Activated CD4-positive, alpha-beta T cell treated with anti-CD3 and anti-CD28 coated beads, Interleukin-10, Interleukin-2, amounts not matched to agents 100 ng/mL and 50 ng/mL, durations not matched to agents 16 hours and 8 hours (primary cell): ENCODE measurements around the gene DNM2.
"Not testable (repeated sequence)": the region's sequence is repeated elsewhere in the genome, so short reads cannot be mapped to it uniquely, and the experiment has no call there.

Experiments
- DNase-seq: peaks from one replicate; pipeline ENCODE4 v3.0.0-alpha.2; 2020

Gene DNM2

DNA sequence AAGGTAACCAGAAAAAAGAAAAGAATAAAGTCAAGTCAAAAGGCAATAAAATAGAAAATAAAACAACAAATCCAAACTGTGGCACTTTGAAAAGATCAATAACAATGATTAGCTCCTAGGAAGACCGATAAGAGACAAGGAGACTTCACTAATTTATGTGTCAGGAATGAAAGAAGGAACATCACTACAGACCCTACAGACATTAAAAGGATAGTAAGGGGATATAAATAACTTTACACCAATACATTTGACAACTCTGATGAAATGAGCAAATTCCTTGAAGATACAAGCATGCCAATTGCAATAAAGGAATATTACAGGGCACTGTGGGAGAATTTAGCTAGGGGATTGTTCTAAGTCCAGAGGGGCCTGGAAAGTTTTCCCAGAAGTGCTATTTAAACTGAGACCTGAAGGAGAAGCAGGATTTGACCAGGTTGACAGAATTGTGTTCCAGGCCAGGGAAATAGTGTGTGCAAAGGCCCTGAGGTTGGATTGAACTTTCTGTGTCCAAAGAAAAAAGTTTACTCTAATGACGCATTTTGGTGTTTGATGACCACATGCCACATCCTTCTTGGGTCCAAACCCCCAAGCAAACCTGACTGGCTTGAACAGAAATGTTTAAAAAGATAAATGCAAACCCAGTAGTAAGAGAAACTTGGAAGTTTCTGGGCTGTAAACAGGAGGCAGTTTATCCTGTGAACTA is 128.8 kb downstream of the DNM2 start:
- DNase-seq: no peak

DNA sequence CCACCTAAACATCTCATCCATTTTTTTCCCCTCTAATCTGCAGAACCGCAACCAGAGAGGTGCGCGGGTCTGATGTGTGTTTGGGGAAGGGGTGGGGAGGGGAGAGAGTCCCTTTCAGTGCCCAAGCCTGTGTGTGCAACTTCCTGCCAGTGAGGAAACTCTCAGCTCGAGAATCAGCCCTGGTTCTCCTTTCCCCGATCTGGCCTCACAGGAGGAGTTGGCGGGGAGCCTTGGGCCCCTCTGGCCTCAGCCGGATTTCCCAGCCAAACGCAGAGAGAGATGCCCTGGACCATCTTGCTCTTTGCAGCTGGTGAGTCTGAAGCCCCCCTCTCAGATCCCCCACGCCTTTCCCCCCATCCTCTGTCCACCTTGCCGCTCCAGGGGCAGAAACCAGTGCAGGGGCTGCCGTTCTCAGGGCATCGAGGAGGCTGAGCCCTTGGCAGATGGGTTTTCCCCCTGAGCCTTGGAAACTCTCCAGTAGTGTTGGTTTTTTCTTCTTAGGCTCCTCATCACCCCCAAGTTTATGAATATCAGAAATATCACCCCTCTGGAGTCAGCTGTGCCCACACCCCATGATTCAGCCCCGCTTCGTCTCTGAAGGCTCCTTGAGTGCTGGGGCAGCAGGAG is 130.5 kb downstream of the DNM2 start, which contains the start of gene C19orf38:
Gene C19orf38, plus strand, starts transcription at position 186 of the 627 bp plus-strand sequence. Its CDS starts 94 bp downstream, at position 280.
- DNase-seq: no peak

DNA sequence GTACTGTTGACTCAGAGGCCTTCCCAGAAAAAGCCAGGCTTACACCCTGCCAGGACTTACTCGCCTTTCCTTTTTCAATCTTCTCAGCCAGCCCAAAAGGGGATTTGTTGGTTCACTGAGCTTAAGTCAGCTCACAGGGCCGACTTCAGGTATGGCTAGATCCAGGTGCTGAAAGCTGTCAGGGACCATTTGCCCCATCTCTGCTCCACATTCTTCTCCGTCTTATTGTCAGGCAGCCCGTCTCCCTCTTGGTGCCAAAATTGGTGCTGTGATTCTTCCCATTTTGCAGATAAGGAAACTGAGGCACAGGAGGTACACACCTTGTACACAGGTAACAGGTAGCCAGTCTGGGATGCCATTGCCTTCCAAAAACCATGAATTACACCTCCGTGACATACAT is 132.8 kb downstream of the DNM2 start:
- no peak for DNase-seq

DNA sequence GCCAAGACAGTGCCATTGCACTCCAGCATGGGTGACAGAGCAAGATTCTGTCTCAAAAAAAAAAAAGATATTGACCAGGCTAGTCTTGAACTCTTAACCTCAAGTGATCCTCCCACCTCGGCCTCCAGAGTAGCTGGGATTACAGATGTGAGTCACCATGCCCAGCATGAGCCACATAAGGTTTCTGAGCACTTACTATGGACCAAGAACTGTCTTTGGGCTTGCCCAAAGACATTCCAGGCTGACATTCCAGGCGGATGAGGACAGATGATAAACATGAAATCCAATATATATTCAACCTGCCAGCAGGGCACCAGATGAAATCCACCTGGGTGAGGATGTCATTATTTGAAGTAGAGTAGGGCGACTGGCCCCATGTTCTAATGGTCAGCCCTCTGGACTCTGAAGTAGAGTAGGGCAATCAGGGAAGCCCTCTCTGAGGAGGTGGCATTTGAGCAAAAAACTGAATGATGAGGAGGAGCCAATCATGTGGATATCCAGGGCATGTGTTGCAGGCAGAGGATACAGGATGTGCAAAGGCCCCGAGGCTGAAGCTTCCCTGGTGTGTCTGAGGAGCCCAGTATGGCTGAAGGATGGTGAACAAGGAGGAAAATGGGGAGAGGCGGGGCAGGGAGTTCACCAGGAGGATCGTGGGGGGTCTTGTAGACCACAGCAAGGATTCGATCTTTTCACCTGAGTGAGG is 134.4 kb downstream of the DNM2 start:
- no peak for DNase-seq

DNA sequence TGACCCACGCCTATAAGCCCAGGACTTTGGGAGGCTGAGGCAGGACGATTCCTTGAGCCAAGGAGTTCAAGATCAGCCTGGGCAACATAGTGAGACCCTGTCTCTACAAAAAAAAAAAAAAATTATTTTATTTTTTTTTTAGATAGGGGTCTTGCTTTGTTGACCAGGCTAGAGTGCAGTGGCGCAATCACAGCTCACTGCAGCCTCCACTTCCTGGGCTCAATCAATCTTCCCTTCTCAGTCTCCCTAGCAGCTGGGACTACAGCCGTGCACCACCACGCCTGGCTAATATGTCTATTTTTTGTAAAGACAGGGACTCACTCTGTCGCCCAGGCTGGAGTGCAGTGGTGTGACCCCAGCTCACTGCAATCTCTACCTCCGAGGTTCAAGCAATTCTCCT is 135.1 kb downstream of the DNM2 start:
- no peak for DNase-seq

DNA sequence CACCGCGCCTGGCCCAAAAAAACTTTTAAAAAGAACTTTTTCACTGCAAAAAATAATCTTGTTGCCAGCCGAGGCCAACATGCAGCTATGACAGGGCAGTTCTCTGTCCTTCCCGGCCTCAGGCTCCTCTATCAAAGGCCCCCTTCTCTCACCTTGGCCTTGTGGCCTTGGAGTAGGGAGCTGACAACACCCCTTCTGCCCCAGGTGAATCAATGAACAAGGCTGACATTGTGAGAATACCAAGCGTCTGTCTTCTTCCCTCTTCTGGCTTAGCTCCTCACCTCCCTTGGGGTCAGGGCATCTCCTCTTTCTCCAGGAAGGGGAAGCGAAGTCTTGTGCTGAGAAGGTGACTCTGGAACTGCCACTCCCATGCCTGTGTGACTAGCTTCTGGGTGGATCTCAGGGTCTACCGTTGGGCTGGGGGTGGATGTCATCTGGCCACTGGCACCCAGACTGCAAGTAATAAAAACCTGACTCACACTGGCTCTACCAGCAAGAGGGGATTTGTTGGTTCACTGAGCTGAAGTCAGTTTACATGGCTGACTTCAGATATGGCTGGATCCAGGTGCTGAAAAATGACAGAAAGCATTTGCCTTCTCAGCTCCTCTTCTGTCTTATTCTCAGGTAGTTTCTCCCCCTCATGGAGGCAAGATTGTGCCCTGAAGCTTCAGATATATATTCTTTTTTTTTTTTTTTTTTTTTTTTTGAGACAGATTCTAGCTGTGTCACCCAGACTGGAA is 136.6 kb downstream of the DNM2 start:
- DNase-seq: no peak

DNA sequence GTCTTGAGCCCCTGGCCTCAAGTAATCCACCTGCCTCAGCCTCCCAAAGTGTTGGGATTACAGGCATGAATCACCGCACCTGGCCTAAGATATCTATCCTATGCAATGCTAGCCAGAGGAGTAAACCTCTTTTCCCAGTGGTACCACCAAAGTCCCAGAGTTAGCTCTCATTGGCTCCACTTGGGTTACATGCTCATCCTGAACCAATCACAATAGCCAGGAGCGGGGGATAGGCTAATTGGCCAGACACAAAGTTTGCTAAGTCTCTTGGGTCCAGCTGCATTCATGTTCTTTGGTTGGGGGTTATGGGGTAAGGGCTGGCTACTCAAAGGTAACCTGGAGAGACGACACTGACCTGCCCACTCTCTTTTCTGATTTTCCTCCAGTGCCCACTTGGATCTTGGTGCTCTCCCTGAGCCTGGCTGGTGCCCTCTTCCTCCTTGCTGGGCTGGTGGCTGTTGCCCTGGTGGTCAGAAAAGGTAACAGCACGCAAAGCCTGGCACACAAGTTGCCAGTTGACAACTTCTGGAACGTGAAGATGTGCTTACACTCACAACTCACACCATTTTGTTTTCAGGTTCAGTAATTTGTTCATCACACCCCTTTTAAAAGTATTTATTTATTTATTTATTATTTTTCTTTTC is 138.1 kb downstream of the DNM2 start:
- DNase-seq: peak; percentile 44

DNA sequence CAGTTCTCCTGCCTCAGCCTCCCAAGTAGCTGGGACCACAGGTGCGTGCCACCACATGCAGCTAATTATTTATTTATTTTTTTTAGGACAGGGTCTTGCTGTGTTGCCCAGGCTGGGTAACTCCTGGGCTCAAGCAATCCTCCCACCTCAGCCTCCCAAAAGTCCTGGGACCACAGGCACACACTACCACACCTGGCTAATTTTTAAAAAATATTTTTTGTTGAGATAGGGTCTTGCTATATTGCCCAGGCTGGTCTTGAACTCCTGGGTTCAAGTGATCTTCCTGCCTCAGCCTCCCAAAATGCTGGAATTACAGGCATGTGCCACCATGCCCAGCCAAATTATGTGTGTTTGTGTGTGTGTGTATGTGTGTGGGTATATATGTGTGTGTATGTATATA is 139.0 kb downstream of the DNM2 start:
- DNase-seq: not testable (repeated sequence)

DNA sequence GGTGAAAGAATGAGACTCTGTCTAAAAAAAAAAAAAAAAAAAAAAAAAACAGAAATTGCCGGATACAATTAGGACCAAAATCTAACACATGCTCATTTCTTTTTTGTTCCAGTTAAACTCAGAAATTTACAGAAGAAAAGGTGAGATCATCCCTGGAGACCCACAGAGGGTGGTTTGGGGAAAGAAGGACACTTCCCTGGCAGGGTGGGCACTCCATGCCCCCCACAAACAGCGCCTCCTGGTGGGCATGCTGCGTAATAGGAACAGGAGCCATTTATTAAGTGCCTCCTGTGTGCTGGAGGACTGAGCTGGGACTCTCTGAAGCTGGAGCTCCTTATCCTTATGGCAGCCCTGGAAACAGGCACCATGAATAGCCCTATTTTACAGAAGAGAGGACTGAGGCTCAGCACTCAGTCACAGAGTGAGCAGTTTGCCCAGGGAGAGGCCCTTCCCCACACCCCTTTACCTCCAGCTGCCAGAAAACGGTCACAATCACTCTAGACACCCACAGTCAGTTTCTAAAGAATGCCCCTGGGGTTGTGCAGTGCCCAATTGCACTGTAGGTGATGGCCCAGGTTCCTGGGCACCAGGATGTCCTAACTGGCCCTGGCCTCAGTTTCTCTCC is 140.4 kb downstream of the DNM2 start:
- DNase-seq: peak; percentile 34

DNA sequence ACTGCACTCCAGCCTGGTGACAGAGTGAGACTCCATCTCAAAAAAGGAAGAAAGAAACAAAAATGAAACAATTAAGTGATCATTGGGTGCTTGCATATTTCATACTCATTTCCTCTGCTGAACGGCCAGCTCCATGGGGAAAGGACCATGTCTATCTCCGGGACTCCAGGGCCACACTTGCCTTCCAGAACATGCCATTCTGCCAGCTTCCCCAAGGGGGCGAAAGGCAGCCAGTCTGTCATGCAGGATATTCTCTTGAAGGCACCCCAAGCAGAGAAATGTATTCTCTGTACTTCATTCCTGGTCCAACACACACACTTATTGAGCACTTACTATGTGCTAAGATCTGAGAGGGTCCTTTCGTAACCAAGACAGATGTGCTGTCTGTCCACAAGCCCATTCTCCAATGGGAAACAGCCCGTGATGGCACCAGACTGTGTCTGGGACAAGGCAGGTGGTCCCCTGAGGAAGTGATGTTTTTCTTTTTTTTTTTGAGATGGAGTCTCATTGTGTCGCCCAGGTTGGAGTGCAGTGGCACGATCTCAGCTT is 143.3 kb downstream of the DNM2 start:
- peak; percentile 45 for DNase-seq

DNA sequence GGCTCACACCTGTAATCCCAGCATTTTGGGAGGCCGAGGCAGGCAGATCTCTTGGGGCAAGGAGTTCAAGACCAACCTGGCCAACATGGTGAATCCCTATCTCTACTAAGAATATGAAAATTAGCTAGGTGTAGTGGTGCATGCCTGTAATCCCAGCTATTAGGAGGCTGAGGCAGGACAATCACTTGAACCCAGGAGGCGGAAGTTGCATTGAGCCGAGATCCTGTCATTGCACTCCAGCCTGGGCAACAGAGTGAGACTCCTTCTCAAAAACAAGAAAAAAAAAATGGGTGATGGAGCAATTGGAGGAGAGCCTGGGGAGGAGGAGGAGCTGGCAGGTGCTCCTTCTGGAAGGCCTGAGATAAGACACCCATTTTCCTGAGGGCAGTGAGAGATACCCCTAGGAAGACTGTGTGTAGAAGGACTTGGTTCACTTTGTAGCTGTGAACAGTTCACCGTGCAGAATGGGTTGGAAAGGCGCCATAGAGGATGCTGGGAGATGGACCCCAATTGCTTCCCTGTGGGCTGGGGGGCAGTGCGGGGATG is 144.8 kb downstream of the DNM2 start:
- no peak for DNase-seq

DNA sequence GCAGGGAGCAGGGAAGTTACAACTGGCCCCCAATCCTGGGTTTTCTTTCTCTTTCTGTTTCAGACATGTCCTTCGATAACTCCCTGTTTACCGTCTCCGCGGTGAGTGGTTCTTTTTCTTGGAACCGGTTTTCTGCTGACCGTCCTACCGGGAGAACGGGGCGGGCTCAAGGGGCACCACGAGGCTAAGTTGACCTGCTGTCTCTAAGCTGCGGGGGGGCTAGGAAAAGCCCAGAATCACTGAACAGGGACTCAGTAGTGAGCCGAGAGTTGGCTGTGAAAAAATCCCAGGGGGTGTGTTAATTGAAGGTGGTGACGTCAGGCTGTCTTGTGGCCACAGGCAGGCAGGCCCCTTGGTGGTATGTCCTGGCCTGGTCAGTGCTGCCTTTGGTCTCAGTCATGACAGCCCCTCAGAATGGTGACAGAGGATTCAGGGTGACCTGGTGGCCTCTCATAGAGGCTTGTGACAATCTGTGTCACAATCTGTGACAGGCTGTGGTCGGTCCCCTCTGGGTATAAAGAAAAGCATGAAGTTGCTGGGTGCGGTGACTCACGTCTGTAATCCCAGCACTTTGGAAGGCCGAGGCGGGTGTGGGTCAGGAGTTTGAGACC is 145.3 kb downstream of the DNM2 start:
- DNase-seq: no peak

DNA sequence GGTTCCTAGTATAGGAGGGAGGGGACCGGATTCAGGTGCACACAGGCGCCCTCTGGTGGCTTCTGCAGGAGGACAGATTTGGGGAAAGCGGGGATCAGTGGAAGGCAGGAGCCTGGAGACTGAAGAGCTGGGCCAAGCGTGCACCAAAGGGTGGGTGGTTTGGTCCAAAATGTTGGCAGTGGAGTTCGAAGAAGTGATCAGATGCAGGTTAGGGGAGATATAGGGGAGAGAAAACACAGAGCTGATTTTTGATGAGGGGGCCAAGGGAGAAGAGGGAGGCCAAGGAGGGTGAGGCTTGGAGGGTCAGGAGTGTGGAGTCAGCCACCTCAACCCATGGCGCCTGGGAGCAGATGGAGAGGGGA is 146.6 kb downstream of the DNM2 start:
- peak; percentile 88 for DNase-seq

DNA sequence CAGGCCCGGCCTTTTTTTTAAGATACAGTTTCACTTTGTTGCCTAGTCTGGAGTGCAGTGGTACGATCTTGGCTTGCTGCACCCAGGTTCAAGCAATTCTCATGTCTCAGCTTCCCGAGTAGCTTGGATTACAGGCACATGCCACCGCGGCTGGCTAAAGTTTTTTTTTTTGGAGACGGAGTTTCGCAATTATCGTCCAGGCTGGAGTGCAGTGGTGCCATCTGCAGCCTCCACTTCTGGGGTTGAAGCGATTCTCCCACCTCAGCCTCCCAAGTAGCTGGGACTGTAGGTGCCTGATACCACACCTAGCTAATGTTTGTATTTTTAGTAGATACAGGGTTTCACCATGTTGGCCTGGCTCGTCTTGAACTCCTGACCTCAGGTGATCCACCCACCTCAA is 148.6 kb downstream of the DNM2 start:
- no peak for DNase-seq

DNA sequence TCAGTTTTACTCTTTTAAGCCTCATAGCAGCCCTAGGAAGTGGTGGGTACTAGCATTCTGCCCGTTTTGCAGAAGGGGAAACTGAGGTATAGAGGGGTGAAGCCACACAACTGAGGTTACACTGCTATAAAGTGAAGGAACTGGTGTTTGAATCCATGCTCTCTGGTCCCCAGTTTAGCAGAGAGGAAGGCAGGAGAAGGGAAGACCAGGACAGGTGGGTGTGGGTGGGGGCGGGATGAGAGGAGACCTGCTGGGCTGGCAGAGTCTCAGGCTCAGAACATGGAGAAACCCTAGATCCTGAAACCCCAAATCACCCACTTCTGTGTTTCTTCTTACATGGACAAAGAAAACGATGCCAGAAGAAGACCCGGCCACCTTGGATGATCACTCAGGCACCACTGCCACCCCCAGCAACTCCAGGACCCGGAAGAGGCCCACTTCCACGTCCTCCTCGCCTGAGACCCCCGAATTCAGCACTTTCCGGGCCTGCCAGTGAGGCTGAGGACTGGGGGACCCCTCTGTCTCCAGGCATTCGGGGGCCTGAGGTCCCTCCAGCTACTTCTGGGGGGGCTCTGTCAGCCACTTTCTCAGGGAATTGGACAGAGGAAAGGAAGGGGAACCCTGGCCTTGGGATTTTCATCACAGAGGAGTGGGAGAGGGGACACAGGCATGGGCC is 151.1 kb downstream of the DNM2 start:
- DNase-seq: no peak

DNA sequence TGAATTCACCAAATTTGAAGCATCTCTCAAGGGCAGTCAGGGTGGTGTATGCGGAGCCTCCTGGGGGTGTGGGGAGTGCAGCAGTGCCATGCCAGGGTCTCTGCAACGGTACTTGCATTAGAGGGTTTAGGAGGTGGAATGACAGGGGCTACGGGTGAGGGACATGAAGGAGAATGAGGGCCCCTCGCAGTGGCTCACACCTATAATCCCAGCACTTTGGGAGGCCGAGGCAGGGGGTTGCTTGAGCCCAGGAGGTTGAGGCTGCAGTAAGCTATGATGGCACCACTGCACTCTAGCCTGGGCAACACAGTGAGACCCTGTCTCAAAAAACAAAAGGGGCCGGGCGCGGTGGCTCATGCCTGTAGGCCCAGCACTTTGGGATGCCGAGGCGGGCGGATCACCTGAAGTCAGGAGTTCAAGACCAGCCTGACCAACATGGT is 152.0 kb downstream of the DNM2 start:
- not testable (repeated sequence) for DNase-seq

DNA sequence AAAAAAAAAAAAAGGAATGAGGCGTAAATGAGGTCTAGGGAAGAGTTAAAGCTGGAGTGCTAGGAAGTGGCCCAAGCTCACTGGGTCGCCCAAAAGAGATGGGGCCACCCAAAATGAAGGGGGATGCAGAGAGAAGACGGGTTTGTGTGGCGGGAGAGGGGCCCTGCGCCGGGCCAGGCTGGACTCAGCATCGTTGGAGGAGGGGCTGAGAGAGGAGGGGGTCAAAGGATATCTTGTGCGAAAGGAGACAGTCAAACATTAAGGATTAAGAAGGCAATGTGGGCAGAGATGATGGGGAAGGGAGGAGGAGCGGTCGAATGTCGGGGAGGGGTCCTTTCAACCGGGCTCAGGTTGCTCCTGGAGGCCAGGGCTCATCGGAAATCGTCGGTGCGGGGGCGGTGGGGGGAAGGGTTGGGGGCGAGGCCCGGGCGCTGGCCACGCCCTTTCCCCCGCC is 152.6 kb downstream of the DNM2 start:
- DNase-seq: no peak

DNA sequence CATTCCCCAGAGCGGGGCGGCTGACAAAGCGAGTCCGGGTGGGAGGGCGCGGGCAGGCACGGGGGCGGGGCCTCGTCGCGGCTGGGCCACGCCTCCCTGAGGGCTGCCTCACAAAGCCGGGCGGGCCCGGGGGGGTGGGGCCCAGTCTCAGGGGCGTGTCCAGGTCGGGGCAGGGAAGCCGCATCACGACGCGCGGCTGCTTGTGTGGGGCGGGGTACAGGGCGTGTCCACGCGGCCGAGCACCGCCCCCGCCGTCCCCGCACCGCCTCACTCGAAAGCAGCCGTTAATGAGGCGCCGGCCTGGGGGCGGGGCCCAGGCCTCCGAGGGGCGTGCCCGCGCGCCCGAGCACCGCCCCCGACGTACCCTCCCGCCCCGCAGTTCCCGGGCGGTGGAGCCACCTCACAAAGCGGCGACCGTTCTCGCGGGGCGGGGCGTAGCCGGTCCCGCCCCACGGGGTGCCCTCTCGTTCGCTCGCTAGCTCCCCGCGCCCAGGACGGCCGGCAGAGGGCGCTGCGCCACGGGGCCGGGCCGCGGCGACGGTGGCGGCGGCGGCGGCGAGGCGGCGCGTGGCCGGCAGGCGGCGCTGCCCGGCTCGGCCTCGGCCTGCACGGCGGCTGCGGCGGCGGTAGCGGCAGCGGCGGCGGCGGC is 153.2 kb downstream of the DNM2 start, which contains the start of gene CARM1:
Gene CARM1, plus strand, starts transcription at position 599 of the 649 bp plus-strand sequence. CDS start 150 bp downstream, outside the sequence.
- DNase-seq: peak; percentile 100

DNA sequence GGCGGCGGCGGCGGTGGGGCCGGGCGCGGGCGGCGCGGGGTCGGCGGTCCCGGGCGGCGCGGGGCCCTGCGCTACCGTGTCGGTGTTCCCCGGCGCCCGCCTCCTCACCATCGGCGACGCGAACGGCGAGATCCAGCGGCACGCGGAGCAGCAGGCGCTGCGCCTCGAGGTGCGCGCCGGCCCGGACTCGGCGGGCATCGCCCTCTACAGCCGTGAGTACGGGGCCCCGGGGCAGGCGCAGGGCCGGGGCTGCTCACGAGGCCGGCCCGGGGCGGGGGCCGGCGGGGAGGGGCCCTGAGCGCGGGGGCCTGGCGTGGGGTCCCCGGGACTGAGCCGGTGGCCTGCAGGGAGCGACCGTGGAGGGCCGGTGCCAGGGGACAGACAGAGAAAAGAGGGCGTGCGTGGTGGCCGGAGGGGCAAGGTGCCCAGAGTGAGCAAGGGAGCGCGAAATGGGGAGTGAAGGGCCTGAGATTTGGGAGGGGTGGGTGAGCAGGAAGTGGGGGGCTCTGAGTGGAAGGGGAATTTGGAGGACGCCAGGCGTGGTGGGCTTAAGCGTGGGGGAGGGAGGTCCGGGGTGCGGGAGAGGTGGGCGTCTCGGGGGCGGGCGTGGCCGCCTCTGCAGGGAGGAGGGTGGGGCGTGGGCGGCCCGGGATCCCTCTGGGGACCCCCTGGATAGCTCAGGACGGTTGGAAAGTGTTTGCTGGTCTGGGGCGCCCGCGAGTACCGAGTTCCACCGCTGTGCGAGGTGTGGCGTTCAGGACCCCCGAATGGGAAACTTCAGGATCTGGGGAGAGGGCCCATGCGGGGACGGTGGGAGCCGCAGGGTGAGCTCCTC is 154.0 kb downstream of the DNM2 start:
- peak; percentile 24 for DNase-seq
